T-helper 17 cell (primary cell): ENCODE results near the gene PCID2. TPM values are rescaled to one million over a fixed set of nuclear protein-coding genes. Genes with fewer than 3 reads are reported as not detected.

Source experiments
- ATAC-seq: fragments of 150-1000 bp; cut with Tn5 transposase; 2 replicates; pipeline ENCODE4 v1.10.0; 2021; ENCODE audit warnings: mild to moderate bottlenecking, moderate library complexity
- DNase-seq, 3 donors: peaks; one replicate each; pipeline versions ENCODE4 v3.0.0 to v3.0.0-alpha.2; 2020 to 2021
- H3K9me3 ChIP-seq: one replicate; pipeline ENCODE4 v1.7.0; 2013; ENCODE audit warnings: low read length, mild to moderate bottlenecking; ENCODE audit not compliant: control insufficient read depth, poor library complexity, severe bottlenecking
- H3K27ac Mint-ChIP-seq: one replicate; pipeline ENCODE4 v1.8.0; 2022; ENCODE audit warnings: mild to moderate bottlenecking, moderate library complexity, mixed read lengths
- H3K27me3 Mint-ChIP-seq: one replicate; pipeline ENCODE4 v1.8.0; 2022; ENCODE audit warnings: mixed read lengths
- H3K36me3 Mint-ChIP-seq: one replicate; pipeline ENCODE4 v1.8.0; 2022; ENCODE audit warnings: low read depth, mixed read lengths
- H3K4me1 Mint-ChIP-seq: one replicate; pipeline ENCODE4 v1.8.0; 2022; ENCODE audit warnings: mild to moderate bottlenecking, mixed read lengths
- H3K4me3 Mint-ChIP-seq: one replicate; pipeline ENCODE4 v1.8.0; 2022; ENCODE audit warnings: mild to moderate bottlenecking, moderate library complexity, mixed read lengths
- total RNA-seq, 4 donors: library from RNA in 2 of 4; stranded (reverse) in 2 of 4; gene quantifications; one replicate each; pipeline ENCODE4 v1.2.3 and lab custom pipeline; 2022 to 2026

Gene PCID2
- total RNA-seq, 2 donors from 2014 or later: 31.3 to 47.9 TPM

- peak; percentile 85 for ATAC-seq
- Mint-ChIP-seq H3K4me1 (peaks cover 16% of the 10 kb centered on the region), H3K36me3 (peaks cover 2% of the 10 kb centered on the region), H3K4me3 (peak overlapping the region; percentile 96), H3K27me3 (no peaks in the 10 kb centered on the region), H3K27ac (peak overlapping the region; percentile 51)
- peak; percentile 59 to 73 (median 70) for DNase-seq
- H3K9me3 ChIP-seq: no peaks in the 10 kb centered on the region
These were observed 54.4 kb downstream of the PCID2 start for GRCh38 chr13:113153810-113154748.

GRCh38 chr13:113152984-113153809 lies 55.3 kb downstream of the PCID2 start:
- peak; percentile 35 for ATAC-seq
- H3K4me3 Mint-ChIP-seq: peak overlapping the region; percentile 96
- DNase-seq: peak in 1 of 3 donors; percentile 27
- no peaks in the 10 kb centered on the region for H3K27me3 Mint-ChIP-seq
- H3K4me1 Mint-ChIP-seq: peaks cover 14% of the 10 kb centered on the region
- no peaks in the 10 kb centered on the region for H3K9me3 ChIP-seq
- peaks cover 2% of the 10 kb centered on the region for H3K36me3 Mint-ChIP-seq
- peak overlapping the region; percentile 89 for H3K27ac Mint-ChIP-seq

- H3K27ac Mint-ChIP-seq: peak overlapping the region; percentile 89
- peaks cover 12% of the 10 kb centered on the region for H3K4me1 Mint-ChIP-seq
- no peaks in the 10 kb centered on the region for H3K27me3 Mint-ChIP-seq
- H3K36me3 Mint-ChIP-seq: peaks cover 2% of the 10 kb centered on the region
- DNase-seq (no peak), ATAC-seq (no peak)
- H3K4me3 Mint-ChIP-seq: peak overlapping the region; percentile 96
- no peaks in the 10 kb centered on the region for H3K9me3 ChIP-seq
These were observed 55.8 kb downstream of the PCID2 start for GRCh38 chr13:113152691-113152983.

GRCh38 chr13:113151745-113152690 lies 56.5 kb downstream of the PCID2 start:
- no peaks in the 10 kb centered on the region for H3K9me3 ChIP-seq
- Mint-ChIP-seq H3K27me3 (no peaks in the 10 kb centered on the region), H3K4me3 (peak overlapping the region; percentile 96), H3K27ac (peak overlapping the region; percentile 89), H3K4me1 (peaks cover 12% of the 10 kb centered on the region), H3K36me3 (peaks cover 2% of the 10 kb centered on the region)
- ATAC-seq: no peak
- DNase-seq: no peak

GRCh38 chr13:113150550-113151365 lies 57.7 kb downstream of the PCID2 start:
- Mint-ChIP-seq H3K4me1 (peaks cover 12% of the 10 kb centered on the region), H3K4me3 (peak overlapping the region; percentile 66), H3K27me3 (peaks cover 5% of the 10 kb centered on the region), H3K27ac (no peak overlapping the region), H3K36me3 (peaks cover 2% of the 10 kb centered on the region)
- no peaks in the 10 kb centered on the region for H3K9me3 ChIP-seq
- DNase-seq: no peak
- ATAC-seq: no peak

- no peak overlapping the region for H3K4me3 Mint-ChIP-seq
- no peak overlapping the region for H3K27ac Mint-ChIP-seq
- peaks cover 2% of the 10 kb centered on the region for H3K36me3 Mint-ChIP-seq
- no peaks in the 10 kb centered on the region for H3K9me3 ChIP-seq
- peaks cover 12% of the 10 kb centered on the region for H3K4me1 Mint-ChIP-seq
- no peak for DNase-seq
- H3K27me3 Mint-ChIP-seq: peaks cover 5% of the 10 kb centered on the region
- no peak for ATAC-seq
These were observed 58.5 kb downstream of the PCID2 start for GRCh38 chr13:113149711-113150549.

- no peak for ATAC-seq
- no peak overlapping the region for H3K4me3 Mint-ChIP-seq
These were observed 59.4 kb downstream of the PCID2 start for GRCh38 chr13:113148940-113149503.

GRCh38 chr13:113148407-113148806 lies 60.1 kb downstream of the PCID2 start:
- DNase-seq (no peak), ATAC-seq (no peak)
- H3K36me3 Mint-ChIP-seq: peaks cover 2% of the 10 kb centered on the region
- peaks cover 10% of the 10 kb centered on the region for H3K4me1 Mint-ChIP-seq
- peaks cover 5% of the 10 kb centered on the region for H3K27me3 Mint-ChIP-seq
- no peaks in the 10 kb centered on the region for H3K9me3 ChIP-seq
- no peak overlapping the region for H3K27ac Mint-ChIP-seq
- no peak overlapping the region for H3K4me3 Mint-ChIP-seq

More at GRCh38 chr13:113148940-113149503, 59.4 kb downstream of the PCID2 start:
- DNase-seq: no peak
- Mint-ChIP-seq H3K36me3 (peaks cover 2% of the 10 kb centered on the region), H3K4me1 (peaks cover 12% of the 10 kb centered on the region), H3K27ac (no peak overlapping the region), H3K27me3 (peaks cover 5% of the 10 kb centered on the region)
- H3K9me3 ChIP-seq: no peaks in the 10 kb centered on the region

GRCh38 chr13:113147206-113147605 lies 61.3 kb downstream of the PCID2 start:
- Mint-ChIP-seq H3K27me3 (peaks cover 5% of the 10 kb centered on the region), H3K27ac (no peak overlapping the region), H3K4me3 (no peak overlapping the region), H3K4me1 (peaks cover 3% of the 10 kb centered on the region), H3K36me3 (no peaks in the 10 kb centered on the region)
- no peaks in the 10 kb centered on the region for H3K9me3 ChIP-seq
- ATAC-seq (no peak), DNase-seq (no peak)

- Mint-ChIP-seq H3K4me1 (peaks cover 2% of the 10 kb centered on the region), H3K27ac (no peak overlapping the region), H3K4me3 (no peak overlapping the region), H3K27me3 (peaks cover 5% of the 10 kb centered on the region), H3K36me3 (no peaks in the 10 kb centered on the region)
- DNase-seq (no peak), ATAC-seq (no peak)
- H3K9me3 ChIP-seq: no peaks in the 10 kb centered on the region
These were observed 61.7 kb downstream of the PCID2 start for GRCh38 chr13:113146750-113147149.

- no peak overlapping the region for H3K27ac Mint-ChIP-seq
These were observed 62.4 kb downstream of the PCID2 start for GRCh38 chr13:113145911-113146598.

More at GRCh38 chr13:113145911-113146598, 62.4 kb downstream of the PCID2 start:
- Mint-ChIP-seq H3K36me3 (no peaks in the 10 kb centered on the region), H3K4me1 (peaks cover 2% of the 10 kb centered on the region), H3K4me3 (no peak overlapping the region), H3K27me3 (peaks cover 5% of the 10 kb centered on the region)
- H3K9me3 ChIP-seq: no peaks in the 10 kb centered on the region
- ATAC-seq: no peak
- no peak for DNase-seq
